SK-N-SH (cell line): ENCODE results near the gene CFDP1. TPM values are rescaled to one million over a fixed set of nuclear protein-coding genes. Genes with fewer than 3 reads are reported as not detected.
A peak's percentile ranks its signal among the peaks of the same experiment; 100 is the strongest.

Experiments used
- CTCF ChIA-PET: fragments of 300-600, 350-600 bp; formaldehyde crosslinking; extraction: SDS; loops from one replicate; lab custom pipeline; 2021; lab: Yijun Ruan, JAX
- POLR2A ChIA-PET: fragments of 350-600 bp; sonication (Branson Sonifier 250); formaldehyde crosslinking; extraction: SDS; loops from one replicate; lab custom pipeline; 2020; ENCODE audit warnings: antibody characterized with exemption, inconsistent platforms; lab: Yijun Ruan, JAX
- DNase-seq: peaks from one replicate; pipeline ENCODE4 v3.0.0; 2012
- H2AFZ ChIP-seq: fragments of 200-600 bp; sonication (generic); 2 replicates; pipeline ENCODE4 v1.8.1; 2016; ENCODE audit warnings: antibody characterized with exemption, mild to moderate bottlenecking, low read depth
- H3F3A ChIP-seq: fragments of 200-600 bp; sonication (generic); replicated peaks from 2 replicates; pipeline ENCODE3; 2016; ENCODE audit warnings: antibody characterized with exemption, mild to moderate bottlenecking; ENCODE audit not compliant: insufficient read depth
- H3K27ac ChIP-seq, 2 experiments: fragments of 200-500 bp in 1 of 2; fragments of 200-600 bp in 1 of 2; sonication (Bioruptor generic) in 1 of 2; sonication (generic), shearing (Covaris generic) in 1 of 2; 2 replicates each; pipeline versions ENCODE4 v1.5.1 to v1.6.1; 2014 to 2016; ENCODE audit warnings: low read depth in 2 of 2, inconsistent platforms in 1 of 2, low read length in 1 of 2, mild to moderate bottlenecking in 1 of 2, mixed read lengths in 1 of 2
- H3K27me3 ChIP-seq: fragments of 200-600 bp; sonication (generic), shearing (Covaris generic); 2 replicates; pipeline ENCODE4 v1.6.1; 2016; ENCODE audit warnings: mixed run types; ENCODE audit not compliant: insufficient read depth
- H3K36me3 ChIP-seq, 2 experiments: fragments of 200-500 bp in 1 of 2; fragments of 200-600 bp in 1 of 2; sonication (Bioruptor generic) in 1 of 2; sonication (generic) in 1 of 2; replicated peaks in 1 of 2; 2 replicates each; pipeline versions ENCODE3 to v1.5.1; 2014 to 2016; ENCODE audit warnings: low read length in 1 of 2, mild to moderate bottlenecking in 1 of 2; ENCODE audit not compliant: insufficient read depth in 2 of 2, control insufficient read depth in 1 of 2
- H3K4me1 ChIP-seq, 2 experiments: fragments of 200-500 bp in 1 of 2; fragments of 200-600 bp in 1 of 2; sonication (Bioruptor generic) in 1 of 2; sonication (generic), shearing (Covaris generic) in 1 of 2; 2 replicates each; pipeline versions ENCODE4 v1.5.1 to v1.6.1; 2014 to 2016; ENCODE audit warnings: low read depth in 1 of 2, low read length in 1 of 2, mixed run types in 1 of 2; ENCODE audit not compliant: insufficient read depth in 2 of 2, control insufficient read depth in 1 of 2
- H3K4me2 ChIP-seq: fragments of 200-600 bp; sonication (generic), shearing (Covaris generic); 2 replicates; pipeline ENCODE4 v1.6.1; 2017; ENCODE audit warnings: mixed run types
- H3K4me3 ChIP-seq, 2 experiments: fragments of 200-500 bp in 1 of 2; fragments of 200-600 bp in 1 of 2; sonication (Bioruptor generic) in 1 of 2; sonication (generic), shearing (Covaris generic) in 1 of 2; 2 replicates each; pipeline versions ENCODE4 v1.5.1 to v1.8.1; 2014 to 2016; ENCODE audit warnings: low read depth in 2 of 2, inconsistent platforms in 1 of 2, low read length in 1 of 2, mild to moderate bottlenecking in 1 of 2, mixed read lengths in 1 of 2, moderate library complexity in 1 of 2
- H3K79me2 ChIP-seq: fragments of 200-600 bp; sonication (generic); 2 replicates; pipeline ENCODE4 v1.8.1; 2017; ENCODE audit warnings: mild to moderate bottlenecking; ENCODE audit not compliant: insufficient read depth
- H3K9ac ChIP-seq: fragments of 200-600 bp; sonication (generic); 2 replicates; pipeline ENCODE4 v1.6.1; 2017; ENCODE audit warnings: mixed run types
- H3K9me2 ChIP-seq: fragments of 200-600 bp; sonication (generic); 2 replicates; pipeline ENCODE4 v1.6.1; 2017; ENCODE audit warnings: mixed run types
- H3K9me3 ChIP-seq: fragments of 200-600 bp; sonication (generic); 2 replicates; pipeline ENCODE4 v1.6.1; 2017; ENCODE audit warnings: mixed run types, mild to moderate bottlenecking, moderate library complexity
- H4K20me1 ChIP-seq: fragments of 200-600 bp; sonication (generic); 2 replicates; pipeline ENCODE4 v1.6.1; 2017; ENCODE audit warnings: mild to moderate bottlenecking, mixed run types; ENCODE audit not compliant: insufficient read depth
- CHD2 ChIP-seq: fragments of 150-350 bp; IDR thresholded peaks from 2 replicates; pipeline ENCODE4 v1.6.1; 2018; ENCODE audit warnings: low read length; ENCODE audit not compliant: partially characterized antibody
- EP300 ChIP-seq, 2 experiments: IDR thresholded peaks; 2 replicates each; pipeline versions ENCODE4 v1.4.0 to v1.6.1; 2012; ENCODE audit warnings: borderline replicate concordance in 1 of 2, low read depth in 1 of 2, low read length in 1 of 2
- FOXJ3 ChIP-seq: sonication (generic); formaldehyde crosslinking; IDR thresholded peaks from 2 replicates; pipeline ENCODE4 v1.5.1; 2020; ENCODE audit warnings: mild to moderate bottlenecking, missing genetic modification reagents
- FOXM1 ChIP-seq: IDR thresholded peaks from 2 replicates; pipeline ENCODE4 v1.4.0; 2012; ENCODE audit warnings: low read depth, mild to moderate bottlenecking
- GATA2 ChIP-seq: sonication (generic); formaldehyde crosslinking; IDR thresholded peaks from 2 replicates; pipeline ENCODE4 v1.5.0; 2020; ENCODE audit warnings: mild to moderate bottlenecking, missing genetic modification reagents
- JUND ChIP-seq: IDR thresholded peaks from 2 replicates; pipeline ENCODE4 v1.4.0; 2012
- MEF2A ChIP-seq: IDR thresholded peaks from 2 replicates; pipeline ENCODE4 v1.4.0; 2012; ENCODE audit warnings: low read depth, borderline replicate concordance
- NRF1 ChIP-seq: IDR thresholded peaks from 2 replicates; pipeline ENCODE4 v1.6.1; 2012; ENCODE audit warnings: low read depth, mild to moderate bottlenecking, low read length
- POLR2AphosphoS5 ChIP-seq: IDR thresholded peaks from 2 replicates; pipeline ENCODE4 v1.6.1; 2012; ENCODE audit warnings: low read depth, low read length
- RAD21 ChIP-seq: IDR thresholded peaks from 2 replicates; pipeline ENCODE4 v1.6.1; 2012; ENCODE audit warnings: mild to moderate bottlenecking, low read length
- RXRA ChIP-seq: IDR thresholded peaks from 2 replicates; pipeline ENCODE4 v1.4.0; 2012; ENCODE audit warnings: low read depth, mild to moderate bottlenecking, borderline replicate concordance
- SMC3 ChIP-seq: IDR thresholded peaks from 2 replicates; pipeline ENCODE4 v1.6.1; 2012; ENCODE audit warnings: low read depth, low read length, improper control_type of control experiment
- TEAD4 ChIP-seq: IDR thresholded peaks from 2 replicates; pipeline ENCODE4 v1.4.0; 2012; ENCODE audit warnings: mild to moderate bottlenecking, borderline replicate concordance; ENCODE audit not compliant: insufficient read depth
- YY1 ChIP-seq: IDR thresholded peaks from 2 replicates; pipeline ENCODE4 v1.4.0; 2012; ENCODE audit warnings: low read depth, mild to moderate bottlenecking
- WGBS: methylation state at CpG from one replicate; pipeline ENCODE4 v1.1.6; 2017; ENCODE audit warnings: low lambda C conversion rate; 5-methylcytosine and 5-hydroxymethylcytosine counted together
- polyA plus RNA-seq, 3 experiments: library from polyadenylated mRNA; depleted of rRNA; stranded (reverse); fragments of >200 nt; gene quantifications; 2 replicates each; pipeline ENCODE4 v1.2.3, GENCODE V29; 2012
- TF ChIP-seq, protein P1 (sequence below): IDR thresholded peaks from 2 replicates; pipeline ENCODE4; 2012
- TF ChIP-seq, protein P2 (sequence below): fragments of 200-600 bp; sonication (generic); IDR thresholded peaks from 2 replicates; pipeline ENCODE4 v1.6.1; 2017; ENCODE audit warnings: antibody characterized with exemption, mild to moderate bottlenecking, moderate library complexity
- TF ChIP-seq, protein P3 (sequence below): IDR thresholded peaks from 2 replicates; pipeline ENCODE4 v1.4.0; 2012; ENCODE audit warnings: low read depth, borderline replicate concordance
- TF ChIP-seq, protein P4 (sequence below): fragments of 150-350 bp; IDR thresholded peaks from 2 replicates; pipeline ENCODE4 v1.6.1; 2017; ENCODE audit warnings: antibody characterized with exemption, low read length, low read depth, borderline replicate concordance

Gene CFDP1
- polyA plus RNA-seq, 1 of the 3 experiments (the other 2 are of a cell fraction): 46.0 TPM

DNA sequence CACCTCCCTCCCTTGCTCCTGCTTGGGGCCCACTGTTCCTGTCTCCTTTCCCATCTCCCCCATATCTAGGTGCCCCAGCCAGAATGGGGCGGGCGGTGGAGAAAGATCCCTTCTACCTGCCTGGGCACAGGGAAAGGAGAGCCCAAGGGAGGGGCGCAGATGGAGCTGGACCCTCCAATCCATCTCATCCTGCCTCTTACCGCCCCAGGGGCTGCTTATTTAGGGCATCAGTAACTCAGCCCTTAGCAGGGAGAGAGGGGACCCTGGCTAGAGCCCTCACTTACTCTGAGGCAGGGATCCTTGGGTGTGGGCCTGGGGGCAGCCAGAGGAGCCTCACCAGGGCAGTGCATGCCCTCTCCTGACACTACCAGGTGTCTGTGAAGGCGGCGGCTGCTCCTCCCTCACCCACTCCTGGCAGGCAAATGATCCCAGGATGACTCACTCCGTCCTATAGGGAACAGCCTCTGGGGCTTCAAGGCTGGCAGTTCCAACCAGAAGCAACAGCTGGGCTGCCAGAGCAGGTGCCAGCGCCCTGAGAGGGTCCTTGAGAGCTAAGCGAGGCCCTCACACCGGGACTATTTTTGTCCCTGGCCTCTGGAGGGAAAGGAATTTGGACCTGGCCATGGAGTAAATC lies 165.6 kb downstream of the CFDP1 start (continued):
- no peak for TF ChIP-seq SMC3
- TF ChIP-seq YY1: no peak
- TF ChIP-seq, protein P1, sequence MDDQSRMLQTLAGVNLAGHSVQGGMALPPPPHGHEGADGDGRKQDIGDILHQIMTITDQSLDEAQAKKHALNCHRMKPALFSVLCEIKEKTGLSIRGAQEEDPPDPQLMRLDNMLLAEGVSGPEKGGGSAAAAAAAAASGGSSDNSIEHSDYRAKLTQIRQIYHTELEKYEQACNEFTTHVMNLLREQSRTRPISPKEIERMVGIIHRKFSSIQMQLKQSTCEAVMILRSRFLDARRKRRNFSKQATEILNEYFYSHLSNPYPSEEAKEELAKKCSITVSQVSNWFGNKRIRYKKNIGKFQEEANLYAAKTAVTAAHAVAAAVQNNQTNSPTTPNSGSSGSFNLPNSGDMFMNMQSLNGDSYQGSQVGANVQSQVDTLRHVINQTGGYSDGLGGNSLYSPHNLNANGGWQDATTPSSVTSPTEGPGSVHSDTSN: peak; percentile 29; the same call in 1 of the 2 replicates
- no peak for TF ChIP-seq EP300 (IDR thresholded peaks at IDR 0.05; ENCODE audit: borderline replicate concordance in 1 of 2, low read depth in 1 of 2, low read length in 1 of 2)
- peak; percentile 82 for TF ChIP-seq JUND
- no peak for TF ChIP-seq MEF2A
- no peak for TF ChIP-seq CHD2
- TF ChIP-seq RAD21: no peak
- no peak for TF ChIP-seq FOXM1
- TF ChIP-seq POLR2AphosphoS5: no peak
- no peak for TF ChIP-seq NRF1
- TF ChIP-seq, all 33 proteins: peak for 6

DNA sequence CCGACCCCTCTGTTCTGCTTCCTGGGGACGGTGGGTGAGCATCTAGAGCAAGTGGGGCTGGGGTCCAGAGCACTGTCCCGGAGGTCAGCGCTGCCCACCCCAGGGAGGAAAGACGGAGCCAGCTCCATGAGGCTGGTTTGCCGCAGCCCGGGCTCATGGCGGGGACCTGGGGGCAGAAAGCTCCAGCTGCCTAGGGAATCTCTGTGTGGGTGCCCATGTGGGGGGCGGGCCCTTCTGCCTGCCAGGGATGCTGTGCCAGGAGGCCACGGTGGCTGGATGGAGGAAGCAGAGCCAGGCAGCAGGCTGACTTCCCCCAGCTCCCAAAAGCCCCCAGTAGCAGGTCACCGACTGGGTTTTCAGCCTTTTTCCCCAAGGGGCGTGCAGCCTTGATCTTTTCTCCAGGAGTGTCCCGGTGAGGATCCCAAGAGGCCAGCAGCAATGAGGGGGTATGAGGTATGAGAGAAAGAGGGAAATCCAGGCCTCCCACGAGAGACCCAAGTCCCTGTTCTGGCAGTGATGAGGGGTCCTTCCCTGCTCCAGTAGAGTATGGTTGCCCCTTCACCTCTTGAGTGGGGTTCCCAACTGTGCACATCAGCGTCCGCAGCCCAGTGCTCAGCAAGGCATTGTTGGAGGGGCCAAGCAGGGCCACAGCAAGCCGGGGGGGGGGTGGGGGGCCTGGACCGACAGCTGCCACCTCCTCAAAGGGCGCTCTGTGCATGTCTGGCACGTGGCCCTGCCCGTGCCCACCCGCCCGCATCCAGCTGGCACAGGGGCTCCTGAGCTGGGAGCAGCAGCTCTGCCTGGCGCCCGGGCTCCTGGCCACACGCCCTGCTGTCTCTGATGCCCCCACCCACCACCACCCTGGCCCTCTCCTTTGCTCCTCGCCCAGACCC lies 166.3 kb downstream of the CFDP1 start:
- Histone ChIP-seq H4K20me1 (peaks cover 28% of the 10 kb centered on the region), H3K4me1 (peaks cover 28 to 49% of the 10 kb centered on the region in 2 experiments), H3F3A (peaks cover 3% of the 10 kb centered on the region), H3K9me3 (no peaks in the 10 kb centered on the region), H2AFZ (no peak overlapping the region), H3K36me3 (peaks cover 5 to 6% of the 10 kb centered on the region in 2 experiments), H3K4me3 (peak overlapping the region; percentile 92 to 95; a peak in 3 of 4 replicates), H3K79me2 (peaks cover 47% of the 10 kb centered on the region), H3K4me2 (peak overlapping the region; percentile 93; the same call in 1 of the 2 replicates), H3K27me3 (no peaks in the 10 kb centered on the region), H3K27ac (no peak overlapping the region; a peak in 1 of 4 replicates), H3K9ac (no peak overlapping the region; the same call in 1 of the 2 replicates), H3K9me2 (no peaks in the 10 kb centered on the region)
- 84% methylated on average over 13 of the region's 27 CpGs for WGBS
- CTCF ChIA-PET: interaction anchor here (0.8 to 1.4 kb wide), 4 partner anchors 14 to 118 kb away, joined by 3 to 5 read pairs (median 4); no protein-coding TSS in a partner anchor
- DNase-seq: peak; percentile 50
- TF ChIP-seq, protein P2, sequence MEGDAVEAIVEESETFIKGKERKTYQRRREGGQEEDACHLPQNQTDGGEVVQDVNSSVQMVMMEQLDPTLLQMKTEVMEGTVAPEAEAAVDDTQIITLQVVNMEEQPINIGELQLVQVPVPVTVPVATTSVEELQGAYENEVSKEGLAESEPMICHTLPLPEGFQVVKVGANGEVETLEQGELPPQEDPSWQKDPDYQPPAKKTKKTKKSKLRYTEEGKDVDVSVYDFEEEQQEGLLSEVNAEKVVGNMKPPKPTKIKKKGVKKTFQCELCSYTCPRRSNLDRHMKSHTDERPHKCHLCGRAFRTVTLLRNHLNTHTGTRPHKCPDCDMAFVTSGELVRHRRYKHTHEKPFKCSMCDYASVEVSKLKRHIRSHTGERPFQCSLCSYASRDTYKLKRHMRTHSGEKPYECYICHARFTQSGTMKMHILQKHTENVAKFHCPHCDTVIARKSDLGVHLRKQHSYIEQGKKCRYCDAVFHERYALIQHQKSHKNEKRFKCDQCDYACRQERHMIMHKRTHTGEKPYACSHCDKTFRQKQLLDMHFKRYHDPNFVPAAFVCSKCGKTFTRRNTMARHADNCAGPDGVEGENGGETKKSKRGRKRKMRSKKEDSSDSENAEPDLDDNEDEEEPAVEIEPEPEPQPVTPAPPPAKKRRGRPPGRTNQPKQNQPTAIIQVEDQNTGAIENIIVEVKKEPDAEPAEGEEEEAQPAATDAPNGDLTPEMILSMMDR: no peak
- TF ChIP-seq FOXJ3 (CRISPR knock-in tag) (no peak), RXRA (no peak), NRF1 (no peak), GATA2 (no peak), POLR2AphosphoS5 (no peak), TEAD4 (no peak)
- TF ChIP-seq, protein P3, sequence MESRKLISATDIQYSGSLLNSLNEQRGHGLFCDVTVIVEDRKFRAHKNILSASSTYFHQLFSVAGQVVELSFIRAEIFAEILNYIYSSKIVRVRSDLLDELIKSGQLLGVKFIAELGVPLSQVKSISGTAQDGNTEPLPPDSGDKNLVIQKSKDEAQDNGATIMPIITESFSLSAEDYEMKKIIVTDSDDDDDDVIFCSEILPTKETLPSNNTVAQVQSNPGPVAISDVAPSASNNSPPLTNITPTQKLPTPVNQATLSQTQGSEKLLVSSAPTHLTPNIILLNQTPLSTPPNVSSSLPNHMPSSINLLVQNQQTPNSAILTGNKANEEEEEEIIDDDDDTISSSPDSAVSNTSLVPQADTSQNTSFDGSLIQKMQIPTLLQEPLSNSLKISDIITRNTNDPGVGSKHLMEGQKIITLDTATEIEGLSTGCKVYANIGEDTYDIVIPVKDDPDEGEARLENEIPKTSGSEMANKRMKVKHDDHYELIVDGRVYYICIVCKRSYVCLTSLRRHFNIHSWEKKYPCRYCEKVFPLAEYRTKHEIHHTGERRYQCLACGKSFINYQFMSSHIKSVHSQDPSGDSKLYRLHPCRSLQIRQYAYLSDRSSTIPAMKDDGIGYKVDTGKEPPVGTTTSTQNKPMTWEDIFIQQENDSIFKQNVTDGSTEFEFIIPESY: no peak
- TF ChIP-seq, protein P1: no peak
- TF ChIP-seq, protein P4, sequence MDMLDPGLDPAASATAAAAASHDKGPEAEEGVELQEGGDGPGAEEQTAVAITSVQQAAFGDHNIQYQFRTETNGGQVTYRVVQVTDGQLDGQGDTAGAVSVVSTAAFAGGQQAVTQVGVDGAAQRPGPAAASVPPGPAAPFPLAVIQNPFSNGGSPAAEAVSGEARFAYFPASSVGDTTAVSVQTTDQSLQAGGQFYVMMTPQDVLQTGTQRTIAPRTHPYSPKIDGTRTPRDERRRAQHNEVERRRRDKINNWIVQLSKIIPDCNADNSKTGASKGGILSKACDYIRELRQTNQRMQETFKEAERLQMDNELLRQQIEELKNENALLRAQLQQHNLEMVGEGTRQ: no peak
- POLR2A ChIA-PET: no interaction called here
